Stimulated activated CD8-positive, alpha-beta memory T cell treated with anti-CD3 and anti-CD28 coated beads, Interleukin-4, amount 100 ng/mL, for 48 hours (primary cell): ENCODE measurements around the gene F11R.
"Not testable (repeated sequence)": the region's sequence is repeated elsewhere in the genome, so short reads cannot be mapped to it uniquely, and the experiment has no call there.

Experiments used
- DNase-seq: peaks from one replicate; pipeline ENCODE4 v3.0.0-alpha.2; 2020

The F11R gene

GRCh38 chr1:161009602-161010211 lies 11.2 kb downstream of the F11R start:
- DNase-seq, result no peak

- DNase-seq, result no peak
Measured at GRCh38 chr1:161008869-161009510, 12.0 kb downstream of the F11R start.

DNA sequence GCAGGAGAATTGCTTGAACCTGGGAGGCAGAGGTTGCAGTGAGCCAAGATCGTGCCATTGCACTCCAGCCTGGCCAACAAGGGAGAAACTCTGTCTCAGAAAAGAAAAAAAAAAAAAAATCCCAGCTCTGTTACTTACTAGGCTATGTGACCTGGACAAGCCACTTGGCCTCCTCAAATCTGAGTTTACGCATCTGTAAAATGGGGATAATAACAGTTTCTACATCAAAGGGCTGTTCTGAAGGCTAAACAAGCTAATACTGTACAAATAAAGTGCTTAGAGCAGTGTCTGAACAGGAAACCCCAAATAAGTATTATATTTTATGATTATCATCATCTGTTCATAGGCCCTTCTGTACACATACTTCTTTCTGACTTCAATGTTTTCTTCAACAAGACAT lies 13.6 kb downstream of the F11R start:
- no peak for DNase-seq

- no peak for DNase-seq
Measured at GRCh38 chr1:161006563-161006962, 14.4 kb downstream of the F11R start.

GRCh38 chr1:161001525-161001924 lies 19.4 kb downstream of the F11R start:
- no peak for DNase-seq

DNA sequence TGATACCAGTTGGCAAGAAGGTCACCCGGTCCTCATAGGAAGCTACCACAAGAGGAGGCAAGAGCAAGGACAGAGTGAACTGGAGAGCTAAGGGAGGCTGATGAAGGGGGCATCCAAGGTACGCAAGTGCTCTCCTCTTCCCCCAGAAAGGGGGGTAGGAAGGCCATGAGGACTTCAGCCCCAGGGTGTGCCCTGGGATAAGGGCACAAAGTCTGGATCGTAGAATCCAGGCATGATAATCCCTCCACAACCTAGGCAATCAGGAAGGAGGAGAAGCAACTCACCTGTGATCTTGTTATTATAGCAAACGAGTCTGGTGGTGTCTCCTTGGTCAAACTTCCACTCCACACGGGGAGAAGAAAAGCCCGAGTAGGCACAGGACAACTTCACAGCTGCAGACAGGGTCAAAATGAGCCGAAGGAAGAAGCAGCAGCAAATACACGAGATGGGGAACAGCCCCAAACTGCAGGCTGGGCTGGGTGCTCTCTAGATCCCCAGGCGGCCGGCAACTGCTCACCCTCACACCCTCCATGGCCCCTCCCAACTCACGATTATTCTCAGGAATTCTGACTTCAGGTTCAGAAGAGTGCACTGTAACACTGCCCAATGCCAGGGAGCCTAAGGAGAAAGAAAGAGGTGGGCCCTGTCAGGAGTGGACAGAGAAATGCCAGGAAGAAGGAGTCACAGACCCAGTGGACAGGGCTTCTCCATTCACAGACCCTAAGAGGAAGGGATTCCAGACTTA lies 20.0 kb downstream of the F11R start:
- DNase-seq, result no peak

- DNase-seq, result no peak
Measured at GRCh38 chr1:160999376-160999775, 21.6 kb downstream of the F11R start.

DNA sequence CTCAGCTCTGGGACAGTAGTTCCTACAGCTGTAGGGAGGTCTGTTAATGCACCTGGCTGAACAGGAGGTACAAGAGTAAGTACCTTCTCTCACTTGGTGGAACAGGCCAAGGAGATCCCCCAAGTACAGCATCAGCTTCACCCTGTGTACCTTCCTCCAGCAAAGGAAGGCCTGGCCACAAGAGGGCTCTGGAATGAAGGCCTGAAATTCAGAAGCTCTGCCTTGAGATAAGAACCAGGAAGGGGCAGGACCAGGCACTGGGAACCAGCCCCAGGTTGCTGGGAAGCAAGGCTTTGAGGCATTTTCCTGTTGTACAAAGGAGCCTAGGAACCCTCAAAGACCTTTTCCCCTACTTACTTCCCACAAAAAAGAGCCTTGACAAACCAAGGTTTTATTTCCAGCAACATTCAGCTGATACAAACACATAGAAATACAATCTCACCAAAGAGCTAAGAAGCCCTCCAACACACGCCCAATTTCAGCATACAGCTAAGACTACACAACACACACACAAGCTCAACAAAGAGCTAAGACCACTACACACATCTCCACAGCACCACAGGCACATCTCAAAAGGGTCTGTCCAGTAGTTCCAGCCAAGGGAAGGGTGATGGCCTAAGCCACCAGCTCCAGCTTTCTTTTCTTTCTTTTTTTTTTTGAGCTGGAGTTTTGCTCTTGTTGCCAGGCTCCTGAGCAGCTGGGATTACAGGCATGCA lies 23.5 kb downstream of the F11R start:
- DNase-seq, result peak; percentile 61

GRCh38 chr1:160996178-160996577 lies 24.8 kb downstream of the F11R start:
- no peak for DNase-seq

DNA sequence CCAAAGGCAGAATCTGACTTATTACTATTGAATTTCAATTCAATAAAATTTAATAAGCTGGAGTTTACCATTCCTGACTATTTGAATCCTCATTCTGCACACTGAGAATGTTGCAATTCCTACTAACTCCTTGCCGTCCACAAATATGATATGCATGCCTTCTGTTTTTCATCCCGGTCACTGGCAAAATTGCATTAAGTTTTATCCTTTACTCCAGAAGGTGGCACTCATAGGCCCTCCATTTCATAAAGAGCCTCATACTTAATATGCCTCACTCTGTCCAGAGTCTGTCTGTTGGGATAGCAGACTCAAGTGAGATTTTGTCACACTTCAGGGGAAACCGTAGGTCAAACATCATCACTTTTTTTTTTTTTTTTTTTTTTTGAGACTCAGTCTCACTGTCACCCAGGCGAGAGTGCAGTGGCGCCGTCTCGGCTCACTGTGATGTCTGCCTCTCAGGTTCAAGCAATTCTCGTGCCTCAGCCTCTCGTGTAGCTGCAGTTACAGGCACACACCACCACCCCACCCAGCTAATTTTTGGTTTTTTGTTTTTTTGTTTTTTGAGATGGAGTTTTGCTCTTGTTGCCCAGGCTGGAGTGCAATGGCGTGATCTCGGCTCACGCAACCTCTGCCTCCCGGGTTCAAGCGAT lies 27.3 kb downstream of the F11R start:
- DNase-seq, result no peak

DNA sequence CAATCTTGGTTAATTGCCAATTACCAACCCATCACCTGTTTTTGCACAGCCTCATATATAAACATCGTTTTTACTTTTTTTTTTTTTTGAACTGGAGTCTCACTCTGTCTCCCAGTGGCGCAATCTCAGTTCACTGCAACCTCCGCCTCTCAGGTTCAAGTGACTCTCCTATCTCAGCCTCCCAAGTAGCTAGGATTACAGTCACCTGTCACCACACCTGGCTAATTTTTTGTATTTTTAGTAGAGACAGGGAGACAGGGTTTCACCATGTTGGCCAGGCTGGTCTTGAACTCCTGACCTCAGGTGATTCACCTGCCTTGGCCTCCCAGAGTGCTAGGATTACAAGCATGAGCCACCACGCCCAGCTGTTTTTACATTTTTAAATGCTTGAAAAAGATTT lies 28.9 kb downstream of the F11R start:
- not testable (repeated sequence) for DNase-seq

DNA sequence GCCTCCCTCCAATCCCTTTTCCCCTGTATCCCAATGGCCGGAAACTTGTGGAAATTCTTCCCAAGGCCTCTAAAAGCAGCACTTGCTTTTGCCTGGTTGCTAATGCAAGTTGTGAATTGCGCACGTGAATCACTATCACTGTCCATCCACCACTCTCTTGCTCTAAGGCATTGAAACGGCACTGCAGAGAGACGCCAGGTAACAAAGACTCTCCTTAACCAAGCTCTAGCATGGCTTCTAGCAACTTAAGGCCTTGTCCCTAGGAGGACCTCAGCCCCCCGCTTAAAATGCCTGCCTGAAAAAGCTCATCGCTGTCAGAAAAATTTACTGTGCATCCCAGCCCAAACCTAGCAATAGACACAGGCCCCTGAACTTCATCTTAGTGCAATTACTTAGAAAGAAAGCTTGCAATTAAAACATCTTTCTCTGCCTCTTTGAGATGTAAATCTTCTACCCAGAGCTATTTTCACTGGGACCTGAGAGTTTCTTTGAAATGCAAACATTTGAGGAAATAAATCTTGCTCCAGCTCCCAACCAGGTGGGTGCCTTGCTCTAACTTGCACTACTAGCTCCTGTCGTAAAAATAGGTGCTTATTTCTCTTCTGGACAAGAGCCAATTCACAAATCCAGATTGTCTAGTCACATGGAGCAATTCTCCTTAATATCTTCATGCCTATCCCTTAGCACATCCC lies 33.4 kb downstream of the F11R start:
- DNase-seq, result no peak

DNA sequence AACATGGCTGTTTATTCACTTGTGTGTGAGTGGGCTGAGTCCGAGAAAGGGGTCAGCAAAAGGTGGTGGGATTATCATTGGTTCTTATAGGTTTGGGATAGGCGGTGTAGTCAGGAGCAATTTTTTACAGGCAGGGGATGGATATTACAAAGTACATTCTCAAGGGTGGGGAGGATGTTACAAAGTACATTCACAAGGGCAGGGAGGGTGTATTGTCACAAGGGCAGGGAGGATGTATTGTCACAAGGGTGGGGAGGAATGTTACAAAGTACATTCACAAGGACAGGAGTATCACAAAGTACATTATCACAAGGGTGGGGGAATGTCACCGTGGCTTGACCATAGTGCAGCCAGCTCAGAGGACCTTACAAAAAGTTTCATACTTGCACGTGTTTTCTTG lies 35.2 kb downstream of the F11R start:
- no peak for DNase-seq

DNA sequence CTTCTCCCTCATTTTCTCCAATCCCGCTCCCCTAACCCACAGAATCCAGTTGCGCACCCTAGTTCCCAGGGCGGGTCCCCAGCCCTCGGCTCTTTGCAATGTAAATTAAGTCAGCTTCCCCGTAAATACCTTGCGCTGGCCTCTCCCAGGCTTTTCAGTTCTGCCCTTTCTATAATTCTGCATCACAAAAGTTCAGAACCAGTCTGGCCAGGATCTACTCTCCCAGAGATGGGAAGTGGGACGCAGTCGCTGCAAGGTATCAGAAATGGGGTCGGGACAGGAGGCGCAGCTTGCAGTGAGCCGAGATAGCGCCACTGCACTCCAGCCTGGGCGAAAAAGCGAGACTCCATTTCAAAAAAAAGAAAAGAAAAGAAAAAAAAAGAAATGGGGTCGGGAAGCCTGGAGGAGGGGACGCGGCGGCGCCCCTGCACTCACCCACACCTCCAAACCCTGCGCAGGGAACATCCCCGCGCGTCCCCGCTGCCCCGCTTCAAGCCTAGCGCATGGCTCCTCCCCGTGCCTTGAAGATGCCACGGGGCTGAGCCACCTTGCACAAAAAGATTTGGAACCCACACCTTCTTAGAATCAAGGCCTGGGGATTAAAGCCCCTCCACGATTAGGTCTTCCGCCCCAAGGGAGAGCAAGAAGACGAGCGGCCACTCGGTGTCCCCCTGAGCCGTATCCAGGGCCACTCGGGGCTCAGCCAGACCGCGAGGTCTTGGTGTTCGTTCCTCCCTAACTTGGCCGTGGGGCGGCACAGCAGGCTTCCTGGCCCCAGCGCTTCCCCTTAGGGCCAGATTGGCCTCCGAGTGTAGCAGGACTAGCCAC lies 39.2 kb downstream of the F11R start:
- peak; percentile 40 for DNase-seq

- no peak for DNase-seq
Measured at GRCh38 chr1:160979286-160979685, 41.7 kb downstream of the F11R start.

DNA sequence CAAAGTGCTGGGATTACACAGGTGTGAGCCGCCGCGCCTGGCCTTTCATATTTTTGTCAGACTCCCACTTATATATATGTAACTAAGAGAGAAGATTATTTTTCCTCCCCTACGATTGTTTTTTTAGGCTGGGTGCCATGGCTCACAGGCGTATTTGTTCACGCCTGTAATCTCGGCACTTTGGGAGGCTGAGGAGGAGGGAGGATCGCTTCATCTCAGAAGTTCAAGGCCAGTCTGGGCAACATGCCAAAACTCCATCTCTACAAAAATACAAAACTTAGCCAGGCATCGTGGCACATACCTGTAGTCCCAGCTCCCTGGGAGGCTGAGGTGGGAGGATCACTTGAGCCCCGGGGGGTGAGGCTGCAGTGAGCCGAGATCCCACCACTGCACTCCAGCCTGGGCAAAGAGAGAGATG lies 42.4 kb downstream of the F11R start:
- DNase-seq, result no peak

- no peak for DNase-seq
Measured at GRCh38 chr1:160975026-160975425, 45.9 kb downstream of the F11R start.

- no peak for DNase-seq
Measured at GRCh38 chr1:160973491-160973890, 47.5 kb downstream of the F11R start.

DNA sequence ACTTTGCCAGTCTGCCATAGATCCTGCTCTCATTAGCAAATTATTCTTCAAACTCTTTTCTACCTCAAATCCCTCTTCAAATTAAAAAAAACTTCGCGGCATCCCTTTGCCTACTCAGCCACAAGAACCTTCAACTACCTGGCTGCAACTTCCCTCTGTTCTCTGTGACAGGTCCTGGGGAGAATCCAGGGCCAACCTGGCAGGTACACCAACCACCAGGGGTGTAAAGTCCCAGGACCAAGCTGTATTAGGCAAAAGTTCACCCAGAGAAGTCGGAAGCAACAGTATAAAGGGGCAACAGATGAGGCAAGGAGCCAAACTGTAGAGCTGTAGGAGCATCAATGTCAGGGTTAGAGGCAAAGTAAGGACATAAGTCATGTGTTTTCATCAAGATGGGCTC lies 48.0 kb downstream of the F11R start:
- DNase-seq, result no peak

GRCh38 chr1:160971618-160972056 lies 49.3 kb downstream of the F11R start:
- DNase-seq, result peak; percentile 57

DNA sequence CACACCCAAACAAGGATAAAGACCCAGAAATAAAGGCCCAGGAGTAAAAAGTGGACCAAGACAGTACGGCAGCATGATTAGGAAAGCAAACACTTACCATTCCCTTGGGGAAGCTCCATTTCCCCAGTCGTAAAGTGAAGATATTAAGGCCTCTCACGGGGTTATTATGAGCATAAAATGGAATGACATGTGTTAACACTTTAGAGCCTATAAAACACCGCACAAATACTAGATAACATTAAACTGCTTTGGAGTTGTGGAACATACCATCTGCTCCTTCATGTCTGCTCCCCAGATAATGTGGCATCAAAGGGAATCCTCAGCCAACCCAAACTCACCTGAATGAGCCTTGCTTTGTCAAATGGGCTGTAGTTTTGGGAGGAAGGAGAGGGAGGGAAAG lies 57.4 kb downstream of the F11R start:
- DNase-seq, result no peak
